Measurements from ENCODE around the gene KCNB1.

GRCh38 chr20:49478754-49479689 lies 3.4 kb downstream of the KCNB1 start:
- TF ChIP-seq YY1 (IDR thresholded peaks at IDR 0.05; ENCODE audit: insufficient read depth, insufficient read length) (no peak), SUZ12 (IDR thresholded peaks at IDR 0.05; ENCODE audit: extremely low read depth, insufficient read depth, insufficient read length) (no peak), ZNF274 (IDR thresholded peaks at IDR 0.05; ENCODE audit: low read depth, low read length) (no peak)

Measured in NT2/D1 (cell line).